H1 (cell line): ENCODE measurements around the gene ZNF674. TPM values are rescaled to one million over a fixed set of nuclear protein-coding genes. Genes with fewer than 3 reads are reported as not detected.

Experiments
- CTCF ChIA-PET: fragments of 300-600 bp; sonication (Branson Sonifier 250); formaldehyde crosslinking; loops from one replicate; lab custom pipeline; 2021; ENCODE audit not compliant: partially characterized antibody; lab: Charles Lee
- POLR2A ChIA-PET: fragments of 300-600 bp; sonication (Branson Sonifier 250); formaldehyde crosslinking; loops from one replicate; lab custom pipeline; 2021; ENCODE audit warnings: inconsistent platforms; ENCODE audit not compliant: partially characterized antibody; lab: Charles Lee
- DNase-seq, 2 experiments: peaks; one replicate each; pipeline versions ENCODE4 v3.0.0 to v3.0.0-alpha.2; 2010 to 2022; ENCODE audit warnings: low spot score in 2 of 2, low read depth in 1 of 2, mixed read lengths in 1 of 2
- FAIRE-seq: peaks from 2 replicates; lab custom pipeline; 2011; peaks lifted over from hg19 to GRCh38; lab: Jason Lieb, UNC
- H2AFZ ChIP-seq: 2 replicates; pipeline ENCODE4 v1.8.1; 2012; ENCODE audit warnings: low read length, inconsistent platforms
- H2AK5ac ChIP-seq: 2 replicates; pipeline ENCODE4 v1.6.1; 2013; ENCODE audit warnings: low read depth, low read length
- H2BK120ac ChIP-seq: replicated peaks from 2 replicates; pipeline ENCODE3; 2013; ENCODE audit warnings: low read depth, low read length, inconsistent platforms
- H2BK12ac ChIP-seq: 2 replicates; pipeline ENCODE4 v1.6.1; 2013; ENCODE audit warnings: low read depth, low read length
- H2BK15ac ChIP-seq: 2 replicates; pipeline ENCODE4 v1.6.1; 2013; ENCODE audit warnings: low read length
- H2BK20ac ChIP-seq: 2 replicates; pipeline ENCODE4 v1.6.1; 2013; ENCODE audit warnings: low read length
- H2BK5ac ChIP-seq: 2 replicates; pipeline ENCODE4 v1.6.1; 2013; ENCODE audit warnings: low read depth, low read length
- H3K14ac ChIP-seq: 2 replicates; pipeline ENCODE4 v1.6.1; 2013; ENCODE audit warnings: inconsistent platforms; ENCODE audit not compliant: insufficient read length
- H3K18ac ChIP-seq: 2 replicates; pipeline ENCODE4 v1.6.1; 2013; ENCODE audit warnings: low read length; ENCODE audit errors: extremely low read depth
- H3K23ac ChIP-seq: 2 replicates; pipeline ENCODE4 v1.6.1; 2013; ENCODE audit warnings: inconsistent platforms; ENCODE audit not compliant: insufficient read length
- H3K23me2 ChIP-seq: 2 replicates; pipeline ENCODE4 v1.6.1; 2013; ENCODE audit warnings: low read depth, low read length
- H3K27ac ChIP-seq: 2 replicates; pipeline ENCODE4 v1.6.1; 2011; ENCODE audit warnings: low read depth, low read length, inconsistent platforms
- H3K27me3 ChIP-seq, 4 experiments: replicated peaks in 1 of 4; 1 replicate in 1 of 4; 2 replicates in 3 of 4; pipeline versions ENCODE4 v1.6.1 to v1.8.1; 2011 to 2013; ENCODE audit warnings: low read length in 3 of 4, mild to moderate bottlenecking in 3 of 4, inconsistent platforms in 2 of 4, mixed read lengths in 2 of 4, moderate library complexity in 1 of 4; ENCODE audit not compliant: control insufficient read depth in 3 of 4, insufficient read depth in 3 of 4; ENCODE audit errors: extremely low read depth in 1 of 4
- H3K36me3 ChIP-seq, 4 experiments: 2 replicates each; pipeline versions ENCODE4 v1.6.1 to v1.8.1; 2011 to 2013; ENCODE audit warnings: mild to moderate bottlenecking in 4 of 4, low read length in 3 of 4, moderate library complexity in 2 of 4, control low read depth in 1 of 4, inconsistent platforms in 1 of 4; ENCODE audit not compliant: insufficient read depth in 4 of 4, control insufficient read depth in 2 of 4
- H3K4ac ChIP-seq: replicated peaks from 2 replicates; pipeline ENCODE3; 2013; ENCODE audit warnings: low read length, low read depth, mixed read lengths, inconsistent platforms; ENCODE audit not compliant: insufficient read length
- H3K4me1 ChIP-seq, 4 experiments: replicated peaks in 1 of 4; 1 replicate in 1 of 4; 2 replicates in 3 of 4; pipeline versions ENCODE4 v1.6.1 to v1.8.1; 2011 to 2013; ENCODE audit warnings: low read length in 3 of 4, inconsistent platforms in 2 of 4, mixed read lengths in 1 of 4; ENCODE audit not compliant: insufficient read depth in 4 of 4, control insufficient read depth in 3 of 4
- H3K4me2 ChIP-seq, 2 experiments: 2 replicates each; pipeline versions ENCODE4 v1.6.1 to v1.8.1; 2011 to 2013; ENCODE audit warnings: low read depth in 2 of 2, low read length in 2 of 2, control low read depth in 1 of 2, inconsistent platforms in 1 of 2, mild to moderate bottlenecking in 1 of 2; ENCODE audit not compliant: insufficient read depth in 1 of 2
- H3K4me3 ChIP-seq, 4 experiments: fragments of 200-600, 300-600 bp in 1 of 4; sonication (generic), shearing (Covaris generic), sonication (Bioruptor Twin) in 1 of 4; 2 replicates each; pipeline versions ENCODE4 v1.5.1 to v1.8.1; 2011 to 2016; ENCODE audit warnings: low read length in 4 of 4, low read depth in 3 of 4, control low read depth in 2 of 4, inconsistent platforms in 2 of 4, mild to moderate bottlenecking in 2 of 4, mixed read lengths in 1 of 4, moderate library complexity in 1 of 4; ENCODE audit not compliant: insufficient read depth in 2 of 4; ENCODE audit errors: extremely low read depth in 1 of 4
- H3K56ac ChIP-seq: replicated peaks from 2 replicates; pipeline ENCODE3; 2013; ENCODE audit warnings: low read depth, mild to moderate bottlenecking, mixed read lengths, low read length, inconsistent platforms; ENCODE audit not compliant: insufficient read length
- H3K79me1 ChIP-seq: 2 replicates; pipeline ENCODE4 v1.6.1; 2013; ENCODE audit warnings: low read depth, low read length, control low read depth
- H3K79me2 ChIP-seq, 2 experiments: 2 replicates each; pipeline versions ENCODE4 v1.6.1 to v1.8.1; 2012 to 2013; ENCODE audit warnings: low read length in 2 of 2, mild to moderate bottlenecking in 2 of 2, inconsistent platforms in 1 of 2; ENCODE audit not compliant: insufficient read depth in 2 of 2, control insufficient read depth in 1 of 2
- H3K9ac ChIP-seq, 4 experiments: replicated peaks in 1 of 4; 1 replicate in 1 of 4; 2 replicates in 3 of 4; pipeline versions ENCODE4 v1.6.1 to v1.8.1; 2011 to 2013; ENCODE audit warnings: low read depth in 3 of 4, low read length in 3 of 4, control low read depth in 2 of 4, mild to moderate bottlenecking in 2 of 4, moderate library complexity in 2 of 4, inconsistent platforms in 1 of 4; ENCODE audit errors: extremely low read depth in 1 of 4
- H3K9me3 ChIP-seq, 2 experiments: 2 replicates each; pipeline versions ENCODE4 v1.6.1 to v1.8.1; 2012 to 2013; ENCODE audit warnings: mild to moderate bottlenecking in 2 of 2, moderate library complexity in 2 of 2, control low read depth in 1 of 2, inconsistent platforms in 1 of 2, low read depth in 1 of 2, low read length in 1 of 2, mixed read lengths in 1 of 2; ENCODE audit not compliant: insufficient read depth in 2 of 2
- H4K20me1 ChIP-seq, 2 experiments: replicated peaks in 1 of 2; 2 replicates each; pipeline versions ENCODE3 to v1.8.1; 2011 to 2013; ENCODE audit warnings: inconsistent platforms in 2 of 2, low read length in 2 of 2, mild to moderate bottlenecking in 1 of 2; ENCODE audit not compliant: insufficient read depth in 2 of 2, control insufficient read depth in 1 of 2
- H4K5ac ChIP-seq: 2 replicates; pipeline ENCODE4 v1.6.1; 2013; ENCODE audit warnings: low read length, low read depth, mixed read lengths, inconsistent platforms; ENCODE audit not compliant: insufficient read length
- H4K8ac ChIP-seq: 2 replicates; pipeline ENCODE4 v1.8.0; 2013; ENCODE audit warnings: mild to moderate bottlenecking, moderate library complexity, low read length, inconsistent platforms; ENCODE audit not compliant: insufficient read depth; ENCODE audit errors: extremely low read depth
- H4K91ac ChIP-seq: replicated peaks from 2 replicates; pipeline ENCODE3; 2013; ENCODE audit warnings: low read length, mixed read lengths, inconsistent platforms; ENCODE audit not compliant: insufficient read length
- BACH1 ChIP-seq: IDR thresholded peaks from 2 replicates; pipeline ENCODE4 v1.6.1; 2012; ENCODE audit warnings: low read length, improper control_type of control experiment
- CEBPB ChIP-seq: IDR thresholded peaks from 2 replicates; pipeline ENCODE4 v1.6.1; 2012; ENCODE audit warnings: low read depth, low read length
- EZH2 ChIP-seq: fragments of 200-600 bp; sonication (generic); IDR thresholded peaks from 2 replicates; pipeline ENCODE4 v1.7.1; 2012; ENCODE audit warnings: low read depth, mild to moderate bottlenecking, moderate library complexity, low read length, inconsistent platforms; ENCODE audit not compliant: severe bottlenecking
- GTF2F1 ChIP-seq: IDR thresholded peaks from 2 replicates; pipeline ENCODE4 v1.6.1; 2012; ENCODE audit warnings: low read depth, low read length, improper control_type of control experiment, borderline replicate concordance
- HDAC2 ChIP-seq, 2 experiments: fragments of 300-600 bp in 1 of 2; sonication (generic) in 1 of 2; IDR thresholded peaks; 2 replicates each; pipeline ENCODE4 v1.6.1; 2011 to 2012; ENCODE audit warnings: low read depth in 2 of 2, low read length in 2 of 2, mild to moderate bottlenecking in 2 of 2, moderate library complexity in 2 of 2, borderline replicate concordance in 1 of 2, inconsistent platforms in 1 of 2
- JUND ChIP-seq: IDR thresholded peaks from 2 replicates; pipeline ENCODE4 v1.6.1; 2011; ENCODE audit warnings: mild to moderate bottlenecking, improper control_type of control experiment, low read length
- MAFK ChIP-seq: IDR thresholded peaks from 2 replicates; pipeline ENCODE4 v1.6.1; 2012; ENCODE audit warnings: low read depth, mild to moderate bottlenecking, improper control_type of control experiment, low read length
- RFX5 ChIP-seq: IDR thresholded peaks from 2 replicates; pipeline ENCODE4 v1.6.1; 2011; ENCODE audit warnings: low read depth, low read length, improper control_type of control experiment, borderline replicate concordance
- SIRT6 ChIP-seq: IDR thresholded peaks from one replicate; pipeline ENCODE4 v1.7.1; 2012; ENCODE audit warnings: low read length, inconsistent platforms
- SIX5 ChIP-seq: IDR thresholded peaks from 2 replicates; pipeline ENCODE4 v1.6.1; 2011; ENCODE audit warnings: mild to moderate bottlenecking, low read depth, low read length
- SRF ChIP-seq: IDR thresholded peaks from 2 replicates; pipeline ENCODE4 v1.6.1; 2011; ENCODE audit warnings: mild to moderate bottlenecking, low read depth, low read length, moderate library complexity
- SUZ12 ChIP-seq: fragments of 200-600 bp; sonication (generic); IDR thresholded peaks from 2 replicates; pipeline ENCODE4 v1.6.1; 2012; ENCODE audit warnings: mild to moderate bottlenecking, inconsistent platforms, low read length, moderate library complexity, mixed read lengths
- ZNF274 ChIP-seq: IDR thresholded peaks from 2 replicates; pipeline ENCODE4 v1.7.0; 2012; ENCODE audit warnings: low read length, borderline replicate concordance; ENCODE audit errors: extremely low read depth
- WGBS, 2 experiments: shearing (Covaris generic) in 1 of 2; methylation state at CpG; one replicate each; pipeline versions ENCODE4 v1.1.6 to v1.1.7; 2013 to 2015; ENCODE audit warnings: low lambda C conversion rate in 2 of 2, mixed read lengths in 2 of 2, inconsistent platforms in 1 of 2, low coverage in 1 of 2, missing lambda C conversion rate in 1 of 2; ENCODE audit not compliant: insufficient replicate concordance in 2 of 2, insufficient coverage in 1 of 2, insufficient read length in 1 of 2; ENCODE audit errors: extremely low coverage in 1 of 2, missing lambda C conversion rate in 1 of 2; 5-methylcytosine and 5-hydroxymethylcytosine counted together
- polyA plus RNA-seq, 7 experiments: library from polyadenylated mRNA; depleted of rRNA in 3 of 7; stranded (reverse) in 5 of 7; unstranded in 2 of 7; fragments of >200 nt in 5 of 7; fragments of 200-250 nt in 2 of 7; gene quantifications; 1 replicate in 5 of 7; 2 replicates in 1 of 7; 4 replicates in 1 of 7; pipeline versions ENCODE4 v1.2.1 to v1.2.3, GENCODE V29; 2011 to 2013; ENCODE audit warnings: missing spikeins in 2 of 7, mixed read lengths in 2 of 7
- total RNA-seq: library from RNA; stranded (reverse); fragmentation: NEBNext Ultra II Directional; extraction: Animal tissue kit (Norgen Biotek cat#: 25700); gene quantifications from 2 replicates; pipeline ENCODE4 v1.2.1, GENCODE V29; 2021
- TF ChIP-seq, protein P1 (sequence below): IDR thresholded peaks from 2 replicates; pipeline ENCODE4 v1.6.1; 2011; ENCODE audit warnings: low read length, improper control_type of control experiment

ZNF674 gene
- total and polyA plus RNA-seq, 2 of the 8 experiments (the other 6 are each of a cell fraction or from before 2014, with no cell fraction given): 2.0 to 7.4 TPM

DNA sequence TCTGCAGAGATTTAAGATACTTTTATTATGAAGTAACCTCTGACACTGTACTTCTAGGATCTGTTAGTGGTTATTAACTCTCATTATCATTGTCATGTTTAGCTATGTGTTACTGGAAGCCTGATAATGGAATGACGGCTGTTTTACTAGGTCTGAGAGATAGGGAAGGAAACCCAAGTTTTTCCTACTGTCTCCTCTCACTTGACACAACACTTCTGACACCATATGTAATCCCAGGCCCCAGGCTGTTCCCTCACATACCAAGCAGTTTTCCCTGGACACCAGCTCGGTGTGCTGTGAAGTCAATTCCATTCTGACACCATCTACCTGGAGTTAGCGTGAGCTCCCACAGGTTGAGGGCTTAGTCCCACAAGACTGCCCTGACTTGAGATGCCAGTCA is 85.6 kb downstream of the ZNF674 start:
- Histone ChIP-seq H4K91ac (no peak overlapping the region), H3K79me1 (no peaks in the 10 kb centered on the region), H3K4me3 (no peak overlapping the region), H3K79me2 (no peaks in the 10 kb centered on the region), H3K27ac (no peak overlapping the region), H3K18ac (no peak overlapping the region), H2BK12ac (no peak overlapping the region), H3K14ac (no peak overlapping the region), H3K9me3 (no peaks in the 10 kb centered on the region), H3K23me2 (no peaks in the 10 kb centered on the region), H3K23ac (no peak overlapping the region), H2AFZ (no peak overlapping the region), H3K4ac (no peak overlapping the region), H3K4me1 (no peaks in the 10 kb centered on the region; a peak in 1 of 7 replicates), H3K36me3 (peaks cover 0 to 9% (median 2%) of the 10 kb centered on the region in 4 experiments; a peak in 3 of 8 replicates), H2BK5ac (no peak overlapping the region), H2BK20ac (no peak overlapping the region), H3K27me3 (no peaks in the 10 kb centered on the region), H3K56ac (no peak overlapping the region), H4K8ac (no peak overlapping the region), H4K20me1 (no peaks in the 10 kb centered on the region), H2AK5ac (no peak overlapping the region), H4K5ac (no peak overlapping the region), H2BK15ac (no peak overlapping the region), H3K4me2 (no peak overlapping the region), H3K9ac (no peak overlapping the region), H2BK120ac (no peak overlapping the region)
- ChIA-PET POLR2A (interaction anchor here (1.1 kb wide), 1 partner anchor 11 kb away, joined by 3 read pairs; no protein-coding TSS in a partner anchor), CTCF (no interaction called here)
- WGBS, 2 experiments: 88% methylated on average over 3 of the region's 3 CpGs; no CpG with 5 or more reads in 1 of the 2 experiments
- FAIRE-seq (no peak), DNase-seq (no peak)
- TF ChIP-seq HDAC2 (IDR thresholded peaks at IDR 0.05; ENCODE audit: borderline replicate concordance in 1 of 2, low read depth in 2 of 2, low read length in 2 of 2) (no peak), MAFK (no peak), JUND (no peak), SUZ12 (no peak), RFX5 (no peak), SRF (no peak), SIX5 (no peak), SIRT6 (no peak), EZH2 (no peak), BACH1 (no peak), ZNF274 (no peak), CEBPB (no peak), GTF2F1 (no peak)
- TF ChIP-seq, protein P1, sequence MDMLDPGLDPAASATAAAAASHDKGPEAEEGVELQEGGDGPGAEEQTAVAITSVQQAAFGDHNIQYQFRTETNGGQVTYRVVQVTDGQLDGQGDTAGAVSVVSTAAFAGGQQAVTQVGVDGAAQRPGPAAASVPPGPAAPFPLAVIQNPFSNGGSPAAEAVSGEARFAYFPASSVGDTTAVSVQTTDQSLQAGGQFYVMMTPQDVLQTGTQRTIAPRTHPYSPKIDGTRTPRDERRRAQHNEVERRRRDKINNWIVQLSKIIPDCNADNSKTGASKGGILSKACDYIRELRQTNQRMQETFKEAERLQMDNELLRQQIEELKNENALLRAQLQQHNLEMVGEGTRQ: no peak
